Mesenchymal stem cell (in vitro differentiated cells and primary cell): Measurements from ENCODE around the gene ARHGAP44.

ENCODE experiments used
- DNase-seq: peaks from one replicate; pipeline ENCODE4 v3.0.0-alpha.2; 2013
- H2AFZ ChIP-seq: one replicate; pipeline ENCODE4 v1.6.1; 2013; ENCODE audit warnings: low read depth, mild to moderate bottlenecking, control low read depth, inconsistent platforms, low read length, moderate library complexity
- H2AK5ac ChIP-seq: 2 replicates; pipeline ENCODE4 v1.6.1; 2013; ENCODE audit warnings: low read length, moderate library complexity, mild to moderate bottlenecking, inconsistent platforms; ENCODE audit not compliant: severe bottlenecking
- H2BK120ac ChIP-seq: one replicate; pipeline ENCODE4 v1.6.1; 2013; ENCODE audit warnings: low read depth, mild to moderate bottlenecking, inconsistent platforms, low read length, moderate library complexity
- H2BK12ac ChIP-seq, 2 experiments: one replicate each; pipeline ENCODE4 v1.6.1; 2013; ENCODE audit warnings: inconsistent platforms in 2 of 2, low read length in 2 of 2, mild to moderate bottlenecking in 2 of 2, moderate library complexity in 2 of 2, control low read depth in 1 of 2
- H2BK15ac ChIP-seq: one replicate; pipeline ENCODE4 v1.6.1; 2013; ENCODE audit warnings: mild to moderate bottlenecking, low read depth, inconsistent platforms; ENCODE audit not compliant: poor library complexity, severe bottlenecking
- H2BK5ac ChIP-seq: 2 replicates; pipeline ENCODE4 v1.6.1; 2013; ENCODE audit warnings: low read depth, mild to moderate bottlenecking, low read length, control low read depth, inconsistent platforms; ENCODE audit not compliant: poor library complexity, severe bottlenecking
- H3K14ac ChIP-seq, 2 experiments: one replicate each; pipeline ENCODE4 v1.6.1; 2013; ENCODE audit warnings: inconsistent platforms in 2 of 2, low read length in 2 of 2, control low read depth in 1 of 2, mild to moderate bottlenecking in 1 of 2, moderate library complexity in 1 of 2
- H3K18ac ChIP-seq, 2 experiments: one replicate each; pipeline ENCODE4 v1.6.1; 2013; ENCODE audit warnings: inconsistent platforms in 2 of 2, low read length in 2 of 2, control low read depth in 1 of 2, low read depth in 1 of 2, mild to moderate bottlenecking in 1 of 2
- H3K23ac ChIP-seq, 2 experiments: one replicate each; pipeline ENCODE4 v1.6.1; 2013; ENCODE audit warnings: inconsistent platforms in 2 of 2, low read length in 2 of 2, mild to moderate bottlenecking in 2 of 2, moderate library complexity in 2 of 2, control low read depth in 1 of 2
- H3K27ac ChIP-seq: 2 replicates; pipeline ENCODE4 v1.5.1; 2013; ENCODE audit warnings: mild to moderate bottlenecking, moderate library complexity, low read length, control low read depth, inconsistent platforms; ENCODE audit not compliant: poor library complexity, severe bottlenecking
- H3K27me3 ChIP-seq, 2 experiments: 2 replicates each; pipeline versions ENCODE4 v1.6.1 to v1.7.0; 2013; ENCODE audit warnings: low read length in 2 of 2, mild to moderate bottlenecking in 2 of 2, moderate library complexity in 2 of 2, control low read depth in 1 of 2, inconsistent platforms in 1 of 2; ENCODE audit not compliant: control insufficient read depth in 1 of 2, insufficient read depth in 1 of 2
- H3K36me3 ChIP-seq, 2 experiments: 2 replicates each; pipeline versions ENCODE4 v1.6.1 to v1.7.0; 2013; ENCODE audit warnings: low read length in 2 of 2, control low read depth in 1 of 2, inconsistent platforms in 1 of 2, low read depth in 1 of 2, mild to moderate bottlenecking in 1 of 2; ENCODE audit not compliant: insufficient read depth in 2 of 2, control insufficient read depth in 1 of 2
- H3K4ac ChIP-seq, 2 experiments: one replicate each; pipeline ENCODE4 v1.6.1; 2013; ENCODE audit warnings: inconsistent platforms in 2 of 2, low read length in 2 of 2, mild to moderate bottlenecking in 2 of 2, moderate library complexity in 2 of 2, control low read depth in 1 of 2, low read depth in 1 of 2
- H3K4me1 ChIP-seq: 2 replicates; pipeline ENCODE4 v1.6.1; 2013; ENCODE audit warnings: low read depth, low read length, control low read depth; ENCODE audit not compliant: control insufficient read depth, insufficient read depth
- H3K4me2 ChIP-seq: 2 replicates; pipeline ENCODE4 v1.6.1; 2013; ENCODE audit warnings: low read length, mild to moderate bottlenecking, inconsistent platforms; ENCODE audit not compliant: poor library complexity, severe bottlenecking
- H3K4me3 ChIP-seq, 2 experiments: 2 replicates each; pipeline versions ENCODE4 v1.5.1 to v1.7.0; 2013; ENCODE audit warnings: low read length in 2 of 2, mild to moderate bottlenecking in 2 of 2, control low read depth in 1 of 2, low read depth in 1 of 2; ENCODE audit not compliant: insufficient read depth in 1 of 2
- H3K79me1 ChIP-seq: replicated peaks from 2 replicates; pipeline ENCODE4 v1.6.1; 2013; ENCODE audit warnings: mild to moderate bottlenecking, control low read depth, low read length, inconsistent platforms; ENCODE audit not compliant: poor library complexity, severe bottlenecking
- H3K9ac ChIP-seq: 2 replicates; pipeline ENCODE4 v1.7.0; 2013; ENCODE audit warnings: mild to moderate bottlenecking, low read length, moderate library complexity
- H3K9me3 ChIP-seq: 2 replicates; pipeline ENCODE4 v1.7.0; 2013; ENCODE audit warnings: mild to moderate bottlenecking, low read length; ENCODE audit not compliant: control insufficient read depth
- H4K8ac ChIP-seq: one replicate; pipeline ENCODE4 v1.6.1; 2013; ENCODE audit warnings: inconsistent platforms, mild to moderate bottlenecking, low read length, moderate library complexity
- H4K91ac ChIP-seq: one replicate; pipeline ENCODE4 v1.6.1; 2013; ENCODE audit warnings: mild to moderate bottlenecking, low read length, inconsistent platforms
- WGBS: methylation state at CpG from one replicate; pipeline ENCODE4 v1.1.7; 2013; ENCODE audit warnings: mixed read lengths; 5-methylcytosine and 5-hydroxymethylcytosine counted together

The ARHGAP44 gene

DNA sequence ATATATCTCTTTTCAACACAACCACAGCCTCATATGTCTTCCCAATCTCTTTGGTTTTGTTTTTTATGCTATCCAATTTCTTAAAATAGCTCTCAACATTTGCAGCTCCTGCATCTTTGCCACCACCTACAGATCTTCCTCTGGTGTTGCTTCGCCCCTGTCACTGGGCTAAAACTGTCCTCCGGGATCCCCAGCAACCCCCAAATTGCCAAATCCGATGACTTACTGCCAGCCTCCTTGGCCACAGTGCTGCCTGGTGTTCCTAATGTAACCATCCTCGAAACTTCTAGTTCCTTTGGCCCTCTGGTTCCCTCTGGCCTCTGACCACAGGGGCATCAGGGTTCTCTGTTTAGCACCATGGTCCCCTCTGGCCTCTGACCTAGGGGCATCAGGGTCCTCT is 157.7 kb downstream of the ARHGAP44 start:
- Histone ChIP-seq H4K8ac (no peak overlapping the region), H3K23ac (no peak overlapping the region), H2BK12ac (no peak overlapping the region), H2AFZ (no peak overlapping the region), H3K9ac (no peak overlapping the region), H2BK120ac (no peak overlapping the region), H3K27ac (no peak overlapping the region), H3K4ac (no peak overlapping the region), H3K4me3 (no peak overlapping the region), H4K91ac (no peak overlapping the region), H2AK5ac (no peak overlapping the region), H3K4me2 (no peak overlapping the region), H3K4me1 (peaks cover 2% of the 10 kb centered on the region), H3K18ac (no peak overlapping the region), H2BK5ac (no peak overlapping the region), H2BK15ac (no peak overlapping the region), H3K79me1 (no peaks in the 10 kb centered on the region), H3K27me3 (no peaks in the 10 kb centered on the region), H3K36me3 (peaks cover 0 to 9% of the 10 kb centered on the region in 2 experiments), H3K14ac (no peak overlapping the region), H3K9me3 (no peaks in the 10 kb centered on the region)
- DNase-seq: no peak
- 76% methylated on average over 4 of the region's 4 CpGs for WGBS

DNA sequence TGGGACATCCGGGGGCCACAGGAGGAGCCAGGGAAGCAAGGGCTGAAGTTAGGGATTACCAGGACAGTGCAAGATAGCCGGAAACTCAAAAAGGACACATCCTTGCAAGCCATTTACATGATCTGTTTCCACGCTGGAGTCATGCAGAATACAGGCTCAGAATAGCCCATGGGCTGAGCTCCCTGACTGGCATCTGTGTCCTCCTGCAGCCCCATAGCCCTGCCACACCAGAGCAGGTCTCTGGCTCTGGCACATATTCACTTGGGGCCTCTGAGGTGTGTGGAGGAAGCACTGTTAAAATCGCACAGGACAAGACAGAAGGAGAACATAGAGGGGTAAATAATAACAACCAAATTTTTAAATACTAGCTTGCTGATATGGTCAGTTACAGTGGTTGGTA is 162.7 kb downstream of the ARHGAP44 start:
- Histone ChIP-seq H3K27me3 (no peaks in the 10 kb centered on the region), H3K27ac (no peak overlapping the region), H3K4me2 (no peak overlapping the region), H3K79me1 (no peaks in the 10 kb centered on the region), H3K23ac (no peak overlapping the region), H4K91ac (no peak overlapping the region), H3K18ac (no peak overlapping the region), H3K4me3 (no peak overlapping the region), H3K4ac (no peak overlapping the region), H3K14ac (no peak overlapping the region), H2BK5ac (no peak overlapping the region), H3K4me1 (peaks cover 2% of the 10 kb centered on the region), H2AK5ac (no peak overlapping the region), H4K8ac (no peak overlapping the region), H2AFZ (no peak overlapping the region), H3K36me3 (peaks cover 0 to 23% of the 10 kb centered on the region in 2 experiments), H3K9ac (no peak overlapping the region), H2BK15ac (no peak overlapping the region), H2BK120ac (no peak overlapping the region), H2BK12ac (no peak overlapping the region), H3K9me3 (peaks cover 16% of the 10 kb centered on the region)
- WGBS: 85% methylated on average over 3 of the region's 4 CpGs
- DNase-seq: no peak

DNA sequence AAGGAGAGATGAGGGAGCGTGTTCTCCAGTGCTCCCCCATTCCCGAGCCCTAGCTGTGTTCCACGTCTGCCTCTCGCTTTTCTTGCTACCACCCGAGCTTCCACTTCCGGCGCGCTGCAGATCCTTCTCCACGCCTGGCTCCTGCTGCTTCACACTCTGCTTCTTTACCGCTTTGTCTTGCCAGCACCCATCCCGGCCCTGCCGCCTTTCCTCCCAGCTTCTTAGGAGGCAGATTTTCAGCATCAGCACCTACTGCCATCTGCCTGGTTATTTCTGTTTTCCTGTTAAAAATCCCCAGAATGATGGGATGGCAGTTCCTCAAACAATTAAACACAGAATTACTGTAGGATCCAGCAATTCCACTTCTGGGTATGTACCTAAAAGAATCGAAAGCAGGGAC is 163.9 kb downstream of the ARHGAP44 start:
- Histone ChIP-seq H2AK5ac (no peak overlapping the region), H3K23ac (no peak overlapping the region), H3K18ac (no peak overlapping the region), H3K9ac (no peak overlapping the region), H3K27me3 (no peaks in the 10 kb centered on the region), H2AFZ (no peak overlapping the region), H3K79me1 (no peaks in the 10 kb centered on the region), H3K36me3 (peaks cover 0 to 23% of the 10 kb centered on the region in 2 experiments), H3K4me2 (no peak overlapping the region), H4K8ac (no peak overlapping the region), H3K14ac (no peak overlapping the region), H2BK12ac (no peak overlapping the region), H3K9me3 (peaks cover 27% of the 10 kb centered on the region), H2BK5ac (no peak overlapping the region), H3K4me1 (peaks cover 2% of the 10 kb centered on the region), H4K91ac (no peak overlapping the region), H3K27ac (no peak overlapping the region), H3K4ac (no peak overlapping the region), H3K4me3 (no peak overlapping the region), H2BK15ac (no peak overlapping the region), H2BK120ac (no peak overlapping the region)
- no peak for DNase-seq
- 95% methylated on average over 13 of the region's 13 CpGs for WGBS

DNA sequence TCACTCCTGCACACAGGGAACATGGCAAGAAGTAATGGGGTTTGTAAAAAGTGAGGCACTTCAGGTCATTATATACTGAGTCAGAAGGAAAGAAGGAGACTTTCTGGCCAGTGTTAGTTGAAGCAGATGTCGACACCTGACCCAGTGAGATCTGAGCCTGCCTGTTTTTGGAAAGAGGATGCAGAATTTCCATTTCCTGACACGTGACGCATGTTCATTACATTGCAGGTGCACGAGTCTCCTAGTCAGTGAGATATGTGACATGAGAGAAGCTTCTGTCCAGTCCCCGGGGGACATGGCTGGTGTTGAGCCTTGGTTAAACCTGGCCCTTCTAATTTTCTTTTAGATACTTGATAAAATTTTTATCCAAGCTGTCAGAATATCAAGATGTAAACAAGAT is 166.2 kb downstream of the ARHGAP44 start:
- no peak overlapping the region for H3K4me3 ChIP-seq
- no peak overlapping the region for H2BK120ac ChIP-seq
- peaks cover 27% of the 10 kb centered on the region for H3K9me3 ChIP-seq
- H4K91ac ChIP-seq: no peak overlapping the region
- 94% methylated on average over 5 of the region's 5 CpGs for WGBS
- no peak overlapping the region for H3K18ac ChIP-seq
- no peaks in the 10 kb centered on the region for H3K79me1 ChIP-seq
- H2BK15ac ChIP-seq: no peak overlapping the region
- H3K14ac ChIP-seq: no peak overlapping the region
- no peak overlapping the region for H3K27ac ChIP-seq
- no peak overlapping the region for H3K23ac ChIP-seq
- no peak for DNase-seq
- no peak overlapping the region for H3K4ac ChIP-seq
- no peak overlapping the region for H2AFZ ChIP-seq
- H3K9ac ChIP-seq: no peak overlapping the region
- H4K8ac ChIP-seq: no peak overlapping the region
- peaks cover 0 to 23% of the 10 kb centered on the region in 2 experiments for H3K36me3 ChIP-seq
- H3K27me3 ChIP-seq: no peaks in the 10 kb centered on the region
- H2BK12ac ChIP-seq: no peak overlapping the region
- no peak overlapping the region for H2BK5ac ChIP-seq
- H2AK5ac ChIP-seq: no peak overlapping the region
- no peak overlapping the region for H3K4me2 ChIP-seq
- peaks cover 1% of the 10 kb centered on the region for H3K4me1 ChIP-seq
